Endodermal cell (in vitro differentiated cells): ENCODE results near the gene RWDD1. TPM values are rescaled to one million over a fixed set of nuclear protein-coding genes. Genes with fewer than 3 reads are reported as not detected.

Experiments
- DNase-seq: peaks from one replicate; pipeline ENCODE4 v3.0.0-alpha.2; 2017
- H3K27ac ChIP-seq: 2 replicates; pipeline ENCODE4 v1.5.1; 2013; ENCODE audit warnings: mild to moderate bottlenecking, low read depth, low read length, moderate library complexity
- H3K27me3 ChIP-seq: 2 replicates; pipeline ENCODE4 v1.6.1; 2013; ENCODE audit warnings: mild to moderate bottlenecking, low read length, moderate library complexity; ENCODE audit not compliant: insufficient read depth, control insufficient read depth, poor library complexity, severe bottlenecking
- H3K36me3 ChIP-seq: 2 replicates; pipeline ENCODE4 v1.7.0; 2013; ENCODE audit warnings: mild to moderate bottlenecking, low read length, moderate library complexity; ENCODE audit not compliant: control insufficient read depth, insufficient read depth
- H3K4me1 ChIP-seq: one replicate; pipeline ENCODE4 v1.7.0; 2013; ENCODE audit warnings: low read length; ENCODE audit not compliant: control insufficient read depth, insufficient read depth
- H3K4me3 ChIP-seq: 2 replicates; pipeline ENCODE4 v1.5.1; 2013; ENCODE audit warnings: mild to moderate bottlenecking, low read length, moderate library complexity
- H3K9ac ChIP-seq: 2 replicates; pipeline ENCODE4 v1.6.1; 2013; ENCODE audit warnings: mild to moderate bottlenecking, low read length, moderate library complexity; ENCODE audit not compliant: poor library complexity, severe bottlenecking; ENCODE audit errors: extremely low read depth
- H3K9me3 ChIP-seq: 2 replicates; pipeline ENCODE4 v1.6.1; 2013; ENCODE audit warnings: mild to moderate bottlenecking, low read length, moderate library complexity; ENCODE audit not compliant: control insufficient read depth
- H3K27ac Mint-ChIP-seq: 2 replicates; pipeline ENCODE4 v1.8.0; 2020; ENCODE audit warnings: mixed read lengths
- H3K27me3 Mint-ChIP-seq: 2 replicates; pipeline ENCODE4 v1.8.0; 2021; ENCODE audit warnings: mild to moderate bottlenecking, mixed read lengths; ENCODE audit not compliant: insufficient read depth
- H3K36me3 Mint-ChIP-seq: 2 replicates; pipeline ENCODE4 v1.8.0; 2020; ENCODE audit warnings: low read depth, mixed read lengths
- H3K4me1 Mint-ChIP-seq: 2 replicates; pipeline ENCODE4 v1.8.0; 2020; ENCODE audit warnings: mixed read lengths
- H3K4me3 Mint-ChIP-seq: 2 replicates; pipeline ENCODE4 v1.8.0; 2020; ENCODE audit warnings: mild to moderate bottlenecking, moderate library complexity, mixed read lengths
- H3K9me3 Mint-ChIP-seq: 2 replicates; pipeline ENCODE4 v1.8.0; 2020; ENCODE audit warnings: mild to moderate bottlenecking, mixed read lengths
- CTCF ChIP-seq: fragments of 200-600 bp; sonication (generic); conservative IDR thresholded peaks from 2 replicates; pipeline ENCODE4 v1.5.0; 2021; ENCODE audit warnings: antibody characterized with exemption, mild to moderate bottlenecking
- WGBS, 2 experiments: methylation state at CpG; one replicate each; pipeline versions ENCODE4 v1.1.5 to v1.1.7; 2013; ENCODE audit warnings: missing lambda C conversion rate in 2 of 2, mixed read lengths in 1 of 2; ENCODE audit not compliant: insufficient coverage in 1 of 2, insufficient read length in 1 of 2; 5-methylcytosine and 5-hydroxymethylcytosine counted together
- total RNA-seq, 2 donors: library from RNA; stranded (reverse); fragmentation: NEBNext Ultra II Directional in 1 of 2; extraction: Animal tissue kit (Norgen Biotek cat#: 25700) in 1 of 2; gene quantifications; 2 replicates in 1 of 2; 3 replicates in 1 of 2; pipeline ENCODE4 v1.2.1, GENCODE V29; 2021

Gene RWDD1
- total RNA-seq, 2 donors from 2014 or later: 35.5 to 35.8 TPM

GRCh38 chr6:116624036-116624805, 52.9 kb downstream of the RWDD1 start:
- Histone ChIP-seq H3K9ac (no peak overlapping the region), H3K4me3 (no peak overlapping the region), H3K27me3 (no peaks in the 10 kb centered on the region), H3K27ac (no peak overlapping the region), H3K9me3 (no peaks in the 10 kb centered on the region), H3K36me3 (no peaks in the 10 kb centered on the region), H3K4me1 (no peaks in the 10 kb centered on the region)
- H3K4me1 Mint-ChIP-seq: no peaks in the 10 kb centered on the region
- H3K36me3 Mint-ChIP-seq: no peaks in the 10 kb centered on the region
- no peak for TF ChIP-seq CTCF
- H3K9me3 Mint-ChIP-seq: no peaks in the 10 kb centered on the region
- H3K4me3 Mint-ChIP-seq: no peak overlapping the region
- no peak for DNase-seq
- H3K27ac Mint-ChIP-seq: no peak overlapping the region
- 50 to 61% methylated on average over 1 to 3 of the region's 3 CpGs for WGBS, 2 experiments
- H3K27me3 Mint-ChIP-seq: peaks cover 3% of the 10 kb centered on the region

GRCh38 chr6:116625872-116626271, 54.6 kb downstream of the RWDD1 start:
- H3K27me3 Mint-ChIP-seq: peaks cover 3% of the 10 kb centered on the region
- H3K4me1 ChIP-seq: no peaks in the 10 kb centered on the region
- no peaks in the 10 kb centered on the region for H3K36me3 ChIP-seq
- WGBS, 2 experiments: 96 to 100% methylated on average over 3 of the region's 3 CpGs
- H3K9me3 Mint-ChIP-seq: no peaks in the 10 kb centered on the region
- no peak overlapping the region for H3K9ac ChIP-seq
- no peak overlapping the region for H3K4me3 Mint-ChIP-seq
- H3K27ac Mint-ChIP-seq: no peak overlapping the region
- no peak for DNase-seq
- TF ChIP-seq CTCF: no peak
- H3K27ac ChIP-seq: no peak overlapping the region
- no peaks in the 10 kb centered on the region for H3K36me3 Mint-ChIP-seq
- H3K27me3 ChIP-seq: no peaks in the 10 kb centered on the region
- no peaks in the 10 kb centered on the region for H3K4me1 Mint-ChIP-seq
- no peak overlapping the region for H3K4me3 ChIP-seq
- no peaks in the 10 kb centered on the region for H3K9me3 ChIP-seq

DNA sequence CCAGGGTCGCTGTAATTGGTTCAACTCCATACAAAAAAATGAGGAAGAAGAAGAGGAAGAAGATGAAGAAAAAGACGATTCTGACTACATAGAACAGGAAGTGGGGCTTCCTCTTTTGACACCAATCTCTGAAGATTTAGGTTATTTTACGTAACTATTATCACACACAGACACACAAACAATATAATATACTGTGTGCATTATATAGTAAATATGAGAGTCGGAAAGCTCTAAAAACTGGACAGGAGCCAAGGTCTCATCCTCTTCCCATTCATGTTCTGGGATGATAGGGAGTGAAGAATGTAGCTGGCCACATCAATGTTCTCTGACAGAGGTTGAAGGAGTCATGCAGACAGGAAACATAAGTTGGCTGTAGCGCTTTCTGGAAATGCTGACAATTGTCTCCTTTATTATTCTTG, 58.3 kb downstream of the RWDD1 start:
- Histone ChIP-seq H3K36me3 (peaks cover 24% of the 10 kb centered on the region), H3K4me1 (peaks cover 2% of the 10 kb centered on the region), H3K4me3 (no peak overlapping the region), H3K9me3 (no peaks in the 10 kb centered on the region), H3K27ac (no peak overlapping the region), H3K9ac (no peak overlapping the region), H3K27me3 (no peaks in the 10 kb centered on the region)
- no peak overlapping the region for H3K27ac Mint-ChIP-seq
- no peak for DNase-seq
- 78 to 80% methylated on average over 2 to 4 of the region's 5 CpGs for whole genome bisulfite sequencing, 2 experiments
- TF ChIP-seq CTCF: no peak
- no peak overlapping the region for H3K4me3 Mint-ChIP-seq
- no peaks in the 10 kb centered on the region for H3K9me3 Mint-ChIP-seq
- H3K27me3 Mint-ChIP-seq: peaks cover 3% of the 10 kb centered on the region
- peaks cover 16% of the 10 kb centered on the region for H3K36me3 Mint-ChIP-seq
- H3K4me1 Mint-ChIP-seq: peaks cover 2% of the 10 kb centered on the region
